Measurements from ENCODE around the gene FOXN1.

DNA sequence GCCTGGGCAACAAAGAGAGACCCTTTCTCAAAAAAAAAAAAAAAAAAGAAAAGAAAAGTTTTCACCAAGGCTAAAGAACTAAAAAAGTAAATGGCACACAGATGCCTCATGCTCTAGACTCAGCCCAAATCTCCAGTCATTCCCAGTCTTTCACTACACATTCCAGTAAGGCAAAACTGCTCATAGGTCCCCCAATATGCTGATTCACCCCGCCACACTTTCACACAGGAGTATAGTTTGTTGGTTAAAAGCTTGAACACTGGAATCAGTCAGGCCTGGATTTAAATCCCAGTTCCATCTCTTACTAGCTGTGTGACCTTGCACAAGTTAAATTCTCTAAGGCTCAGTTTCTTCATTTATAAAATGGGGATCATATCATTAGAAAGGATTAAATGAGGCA lies 63.3 kb downstream of the FOXN1 start:
- TF ChIP-seq POLR2AphosphoS5 (IDR thresholded peaks at IDR 0.05; ENCODE audit: low read length): no peak
- no peak for TF ChIP-seq CTCF (IDR thresholded peaks at IDR 0.05 in 2 of 3, conservative IDR thresholded peaks at IDR 0.05 in 1 of 3; ENCODE audit: control insufficient read depth in 2 of 3, extremely low read depth in 1 of 3, insufficient read depth in 1 of 3, low read depth in 3 of 3, low read length in 3 of 3)
- no peak for TF ChIP-seq ZNF274 (IDR thresholded peaks at IDR 0.05; ENCODE audit: insufficient read depth, insufficient read length)
- no peak for TF ChIP-seq POLR2A (IDR thresholded peaks at IDR 0.05; ENCODE audit: low read depth, low read length)
- no peak for TF ChIP-seq CREB1 (IDR thresholded peaks at IDR 0.05; ENCODE audit: low read depth)
- TF ChIP-seq, protein P1, sequence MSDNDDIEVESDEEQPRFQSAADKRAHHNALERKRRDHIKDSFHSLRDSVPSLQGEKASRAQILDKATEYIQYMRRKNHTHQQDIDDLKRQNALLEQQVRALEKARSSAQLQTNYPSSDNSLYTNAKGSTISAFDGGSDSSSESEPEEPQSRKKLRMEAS (IDR thresholded peaks at IDR 0.05; ENCODE audit: low read depth, low read length): no peak
- no peak for TF ChIP-seq PML (IDR thresholded peaks at IDR 0.05; ENCODE audit: low read length)
- TF ChIP-seq, protein P2, sequence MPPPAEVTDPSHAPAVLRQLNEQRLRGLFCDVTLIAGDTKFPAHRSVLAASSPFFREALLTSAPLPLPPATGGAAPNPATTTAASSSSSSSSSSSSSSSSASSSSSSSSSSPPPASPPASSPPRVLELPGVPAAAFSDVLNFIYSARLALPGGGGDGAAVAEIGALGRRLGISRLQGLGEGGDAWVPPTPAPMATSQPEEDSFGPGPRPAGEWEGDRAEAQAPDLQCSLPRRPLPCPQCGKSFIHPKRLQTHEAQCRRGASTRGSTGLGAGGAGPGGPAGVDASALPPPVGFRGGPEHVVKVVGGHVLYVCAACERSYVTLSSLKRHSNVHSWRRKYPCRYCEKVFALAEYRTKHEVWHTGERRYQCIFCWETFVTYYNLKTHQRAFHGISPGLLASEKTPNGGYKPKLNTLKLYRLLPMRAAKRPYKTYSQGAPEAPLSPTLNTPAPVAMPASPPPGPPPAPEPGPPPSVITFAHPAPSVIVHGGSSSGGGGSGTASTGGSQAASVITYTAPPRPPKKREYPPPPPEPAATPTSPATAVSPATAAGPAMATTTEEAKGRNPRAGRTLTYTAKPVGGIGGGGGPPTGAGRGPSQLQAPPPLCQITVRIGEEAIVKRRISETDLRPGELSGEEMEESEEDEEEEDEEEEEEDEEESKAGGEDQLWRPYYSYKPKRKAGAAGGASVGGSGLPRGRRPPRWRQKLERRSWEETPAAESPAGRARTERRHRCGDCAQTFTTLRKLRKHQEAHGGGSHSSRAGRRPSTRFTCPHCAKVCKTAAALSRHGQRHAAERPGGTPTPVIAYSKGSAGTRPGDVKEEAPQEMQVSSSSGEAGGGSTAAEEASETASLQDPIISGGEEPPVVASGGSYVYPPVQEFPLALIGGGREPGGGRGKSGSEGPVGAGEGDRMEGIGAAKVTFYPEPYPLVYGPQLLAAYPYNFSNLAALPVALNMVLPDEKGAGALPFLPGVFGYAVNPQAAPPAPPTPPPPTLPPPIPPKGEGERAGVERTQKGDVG (CRISPR knock-in tag; IDR thresholded peaks at IDR 0.05): no peak
- TF ChIP-seq CHD2 (IDR thresholded peaks at IDR 0.05; ENCODE audit: borderline replicate concordance, low read depth, low read length): no peak
- no peak for TF ChIP-seq HDAC6 (IDR thresholded peaks at IDR 0.05; ENCODE audit: unreplicated experiment)

Measured in GM12878 (cell line).